Measurements from ENCODE around the gene RNF166.

DNA sequence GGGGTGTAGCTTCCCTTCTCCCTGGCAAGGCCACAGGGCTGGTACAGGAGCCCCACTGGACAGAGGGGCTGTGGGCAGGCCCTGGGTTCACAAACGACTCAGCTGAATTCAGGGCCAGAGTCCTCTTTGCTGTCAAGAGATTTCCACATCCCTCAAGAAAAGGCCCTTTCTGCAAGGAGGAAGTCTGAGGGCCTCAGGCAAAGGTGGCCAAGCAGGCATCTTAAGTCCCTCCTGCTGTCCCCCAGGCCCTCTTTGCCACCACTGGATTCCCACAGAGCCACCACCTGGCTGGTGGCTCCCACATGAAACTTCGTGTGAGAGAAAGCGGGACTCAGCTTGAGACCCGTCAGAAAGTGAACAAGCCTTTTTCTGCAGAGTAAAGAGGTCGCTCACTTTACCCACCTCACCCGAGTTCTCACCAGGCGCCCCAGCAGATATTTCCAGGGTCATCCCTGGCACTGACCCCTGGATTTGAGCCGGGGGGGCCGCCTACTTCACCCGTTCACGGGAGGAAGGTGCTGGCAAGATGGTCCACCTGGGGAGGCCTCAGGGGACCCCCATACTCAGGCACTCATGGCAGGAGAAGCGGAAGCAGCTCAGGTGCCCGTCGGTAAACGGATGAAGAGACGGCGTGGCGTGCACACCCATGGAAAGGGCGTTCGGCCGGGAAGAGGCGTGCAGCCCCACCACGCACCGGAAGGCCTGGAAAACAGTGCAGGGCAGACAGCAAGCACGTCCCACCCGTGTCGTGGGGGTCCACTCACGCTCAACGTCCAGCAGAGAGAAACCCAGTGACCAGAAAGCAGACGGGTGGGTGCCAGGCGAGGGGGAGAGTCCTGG is 3.6 kb downstream of the RNF166 start:
- TF ChIP-seq ZNF274 (IDR thresholded peaks at IDR 0.05; ENCODE audit: low read depth, low read length) (no peak), YY1 (IDR thresholded peaks at IDR 0.05; ENCODE audit: insufficient read depth, insufficient read length) (no peak), SUZ12 (IDR thresholded peaks at IDR 0.05; ENCODE audit: extremely low read depth, insufficient read depth, insufficient read length) (no peak)
